GM19468 (cell line): ENCODE results near the gene GABRB1.

Experiments used
- ATAC-seq: cut with Tn5 transposase; IDR thresholded peaks from one replicate; pipeline ENCODE4 v1.9.1; 2021; ENCODE audit warnings: mild to moderate bottlenecking, moderate library complexity, moderate number of reproducible peaks; ENCODE audit not compliant: unreplicated experiment; ENCODE audit errors: extremely low read depth

GABRB1 gene

DNA sequence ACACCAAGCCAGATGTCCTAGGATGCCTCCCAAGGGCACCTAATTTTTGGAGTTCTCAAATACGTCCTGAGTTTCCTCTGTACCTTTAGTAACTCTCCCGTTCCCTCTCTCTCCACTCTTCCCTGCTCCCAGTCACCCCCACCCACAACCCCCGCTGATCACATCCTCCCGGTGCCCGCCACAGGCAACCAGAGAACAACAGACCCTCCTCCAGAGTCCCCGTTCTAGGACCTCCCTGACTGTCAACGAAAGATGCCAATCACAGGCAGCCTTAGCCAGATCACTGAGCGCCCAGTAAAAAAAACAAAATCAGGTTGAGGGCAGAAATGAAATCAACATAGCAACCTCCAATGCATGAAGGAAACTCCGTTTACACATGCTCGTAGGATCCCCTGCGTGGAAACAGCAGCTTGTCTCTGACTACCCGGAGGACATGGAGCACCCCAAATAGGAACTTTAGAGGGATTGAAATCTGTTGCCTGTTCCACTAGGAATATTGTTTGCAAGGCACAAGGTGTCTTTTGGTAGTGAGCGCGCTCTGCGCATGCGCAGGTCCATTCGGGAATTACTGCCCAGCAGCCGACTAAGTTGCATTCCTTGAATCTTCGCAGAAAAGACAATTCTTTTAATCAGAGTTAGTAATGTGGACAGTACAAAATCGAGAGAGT is at the start of gene GABRB1:
TSS of gene GABRB1 (plus strand) at position 557 of the 668 bp plus-strand sequence.
- ATAC-seq = no peak

- no peak for ATAC-seq
These were observed 46.6 kb upstream of the GABRB1 start for GRCh38 chr4:46984781-46985180.

GRCh38 chr4:46986922-46987638 is 44.3 kb upstream of the GABRB1 start:
- no peak for ATAC-seq

GRCh38 chr4:46992338-46992737 is 39.0 kb upstream of the GABRB1 start:
- ATAC-seq = no peak

- ATAC-seq = no peak
These were observed 38.0 kb upstream of the GABRB1 start, which contains the start of gene GABRA4 for GRCh38 chr4:46993075-46994006. GABRA4 (minus strand) TSS chr4:46993581; CDS start chr4:46993424, 157 bp downstream.

DNA sequence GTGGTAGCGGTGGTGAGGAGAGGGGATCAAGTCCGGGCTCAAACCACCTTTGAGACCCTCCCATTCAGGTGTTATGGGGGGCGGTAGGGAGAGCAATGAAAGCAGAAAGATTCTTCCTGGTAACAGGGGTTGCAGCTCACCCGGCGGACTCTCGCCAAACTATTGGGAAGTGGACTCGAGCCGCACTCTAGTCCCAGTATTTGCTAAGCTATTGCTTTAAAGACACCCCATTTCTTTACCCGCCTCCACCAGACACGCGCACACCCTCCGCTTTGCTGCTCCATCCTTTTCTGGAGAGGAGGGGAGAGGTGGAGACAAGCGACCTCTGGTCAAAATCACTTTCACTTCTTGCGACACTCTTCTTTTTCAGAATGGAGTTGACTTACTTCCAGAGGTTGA is 37.4 kb upstream of the GABRB1 start:
- ATAC-seq = no peak

GRCh38 chr4:46999566-46999965 is 31.8 kb upstream of the GABRB1 start:
- no peak for ATAC-seq

DNA sequence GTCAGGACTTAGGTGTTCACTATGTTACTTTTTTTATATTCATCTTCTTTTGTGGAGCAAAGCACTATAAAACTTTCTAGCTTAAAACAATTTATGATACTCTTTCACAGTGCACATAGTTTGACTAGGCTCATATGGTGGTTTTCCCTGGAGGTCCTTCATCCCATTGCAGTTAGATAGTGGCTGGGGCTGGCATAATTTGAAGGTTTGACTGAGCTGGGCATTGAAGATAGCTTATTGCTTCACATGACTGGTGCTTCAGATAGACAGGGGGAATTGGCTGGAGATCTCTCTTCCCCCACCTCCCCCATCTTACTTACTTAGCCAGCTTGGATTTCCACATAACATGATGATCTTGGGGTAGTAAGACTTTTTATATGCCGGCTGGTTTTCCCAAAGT is 31.0 kb upstream of the GABRB1 start:
- no peak for ATAC-seq

DNA sequence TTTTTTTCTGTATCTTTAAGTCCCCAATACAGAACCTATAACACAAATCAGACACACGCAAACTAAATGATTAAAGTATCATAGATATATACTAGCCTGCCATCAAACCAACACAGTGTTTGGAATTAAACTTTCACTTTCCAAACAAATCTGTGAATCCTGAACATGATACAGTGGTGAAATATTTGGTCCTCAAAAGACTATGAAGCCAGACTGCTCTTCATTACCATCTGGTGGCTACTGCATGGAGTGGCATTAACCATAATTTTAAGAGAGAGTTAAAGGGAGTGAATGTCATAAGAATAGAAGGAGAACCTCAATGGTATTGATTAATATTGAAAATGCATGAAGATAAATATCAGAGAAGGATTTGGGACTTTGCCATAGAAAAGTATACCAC is 28.8 kb upstream of the GABRB1 start:
- ATAC-seq = no peak

DNA sequence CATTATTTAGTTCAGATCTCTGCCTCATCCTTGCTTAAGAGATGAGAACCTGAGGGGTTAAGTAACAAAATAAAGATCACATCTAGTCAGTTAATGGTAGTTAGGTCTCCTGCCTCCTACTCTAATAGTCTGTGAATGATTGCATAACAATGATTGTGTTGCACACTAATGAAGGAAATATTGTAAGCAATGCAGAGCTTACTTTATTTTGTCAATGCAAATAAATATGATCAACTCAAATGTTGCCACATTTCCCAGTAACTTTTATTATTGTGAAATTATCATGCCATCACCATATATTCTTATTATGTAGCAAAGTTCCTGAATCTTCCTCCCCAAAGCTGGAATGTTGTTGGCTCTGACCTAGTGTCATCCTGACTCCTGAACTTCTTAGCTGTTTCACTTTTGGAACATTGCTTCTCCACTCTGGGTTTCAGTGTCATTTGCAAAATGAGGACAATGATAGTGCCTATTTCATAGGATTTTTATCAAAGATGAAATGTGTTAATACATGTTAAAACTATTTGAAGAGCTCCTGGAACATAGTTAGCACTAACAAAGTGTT is 20.9 kb upstream of the GABRB1 start:
- ATAC-seq = peak; percentile 2

- ATAC-seq = peak; percentile 90
These were observed 20.4 kb upstream of the GABRB1 start for GRCh38 chr4:47010912-47011446.

- no peak for ATAC-seq
These were observed 18.7 kb upstream of the GABRB1 start for GRCh38 chr4:47012676-47013075.

- no peak for ATAC-seq
These were observed 18.0 kb upstream of the GABRB1 start for GRCh38 chr4:47013373-47013772.

DNA sequence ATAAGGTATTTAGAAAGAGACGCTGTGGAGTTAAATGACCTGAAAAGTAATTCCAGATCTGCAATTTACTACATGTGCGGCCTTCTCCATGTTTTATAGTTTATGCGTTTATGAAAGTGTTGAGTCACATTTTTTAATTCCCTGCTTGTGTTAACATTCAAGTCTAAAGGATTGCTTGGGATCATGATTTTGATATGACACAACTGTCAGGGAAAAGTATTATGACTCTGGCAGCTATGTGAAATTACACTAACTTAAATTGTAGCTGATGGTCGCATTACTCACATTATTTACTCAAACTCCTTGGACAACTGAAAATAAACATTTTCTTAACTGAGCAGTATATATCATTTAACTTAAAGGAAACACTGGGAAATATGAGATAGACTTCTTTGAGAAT is 14.3 kb upstream of the GABRB1 start:
- no peak for ATAC-seq

DNA sequence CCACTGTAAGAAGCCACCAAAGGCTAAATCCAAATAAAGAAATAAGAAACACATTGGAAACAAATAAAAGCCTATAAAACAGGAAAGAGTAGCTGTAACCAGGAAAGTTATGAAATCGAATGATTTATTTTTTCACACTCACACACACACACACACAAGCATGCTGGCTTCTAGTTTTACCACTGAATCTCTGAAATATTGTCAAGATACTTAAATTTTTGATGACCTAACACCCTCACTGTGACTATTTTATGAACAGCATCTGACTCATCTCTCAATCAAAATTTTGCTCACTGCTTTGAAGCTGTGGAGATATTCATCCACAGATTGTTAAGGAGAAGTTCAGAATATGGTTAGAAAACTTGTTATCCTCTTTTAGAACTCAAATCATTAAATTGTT is 13.9 kb upstream of the GABRB1 start:
- ATAC-seq = no peak

GRCh38 chr4:47031751-47032404 is 511 bp downstream of the GABRB1 start:
- no peak for ATAC-seq

GRCh38 chr4:47032405-47033106 is 1.2 kb downstream of the GABRB1 start:
- ATAC-seq = peak; percentile 83

GRCh38 chr4:47038263-47038662 is 6.9 kb downstream of the GABRB1 start:
- no peak for ATAC-seq

GRCh38 chr4:47040828-47041227 is 9.5 kb downstream of the GABRB1 start:
- no peak for ATAC-seq
